Effector CD8-positive, alpha-beta T cell (primary cell): ENCODE measurements around the gene DDR2.
"Not testable (repeated sequence)": the region's sequence is repeated elsewhere in the genome, so short reads cannot be mapped to it uniquely, and the experiment has no call there.

Source experiments
- DNase-seq: peaks from one replicate; lab custom pipeline; 2025; lab: John Stamatoyannopoulos, UW

Gene DDR2

DNA sequence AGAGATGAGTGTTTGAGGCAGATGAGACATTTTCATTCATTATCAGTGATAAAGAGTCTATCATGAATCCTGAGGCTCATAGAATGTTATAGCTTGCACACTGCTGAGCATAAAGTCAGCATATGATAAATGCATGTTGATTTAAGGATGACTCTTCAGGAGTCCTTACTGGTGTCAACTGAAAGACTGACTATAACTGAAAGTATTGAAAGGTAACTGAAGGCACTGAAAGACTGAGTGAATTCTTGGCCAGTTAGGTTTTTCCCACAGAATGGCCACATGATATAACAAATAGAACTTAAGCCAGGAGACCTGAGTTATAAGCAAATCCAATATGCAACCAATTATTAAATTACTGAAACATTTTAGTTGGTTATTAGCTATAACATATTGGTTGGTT is 89.2 kb downstream of the DDR2 start:
- no peak for DNase-seq

DNA sequence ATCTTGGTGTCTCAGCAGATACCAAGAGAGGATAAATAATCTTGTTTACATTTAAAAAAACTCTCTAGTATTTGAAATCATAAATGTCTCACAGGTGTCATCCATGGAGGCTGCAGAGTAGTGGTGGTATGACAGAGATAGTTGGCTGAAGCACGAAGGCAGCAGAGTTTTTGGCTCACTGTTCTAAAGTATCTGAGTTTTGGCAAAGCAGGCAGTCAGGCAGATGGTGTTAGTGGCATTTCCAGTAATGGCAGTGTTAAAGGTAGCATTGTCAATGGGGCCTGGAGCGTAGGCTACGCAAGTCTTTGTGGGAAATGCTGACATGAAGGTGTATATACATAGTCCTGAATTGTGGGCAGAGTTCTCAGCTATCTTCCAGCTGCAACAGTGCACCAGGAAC is 89.8 kb downstream of the DDR2 start:
- DNase-seq: no peak

DNA sequence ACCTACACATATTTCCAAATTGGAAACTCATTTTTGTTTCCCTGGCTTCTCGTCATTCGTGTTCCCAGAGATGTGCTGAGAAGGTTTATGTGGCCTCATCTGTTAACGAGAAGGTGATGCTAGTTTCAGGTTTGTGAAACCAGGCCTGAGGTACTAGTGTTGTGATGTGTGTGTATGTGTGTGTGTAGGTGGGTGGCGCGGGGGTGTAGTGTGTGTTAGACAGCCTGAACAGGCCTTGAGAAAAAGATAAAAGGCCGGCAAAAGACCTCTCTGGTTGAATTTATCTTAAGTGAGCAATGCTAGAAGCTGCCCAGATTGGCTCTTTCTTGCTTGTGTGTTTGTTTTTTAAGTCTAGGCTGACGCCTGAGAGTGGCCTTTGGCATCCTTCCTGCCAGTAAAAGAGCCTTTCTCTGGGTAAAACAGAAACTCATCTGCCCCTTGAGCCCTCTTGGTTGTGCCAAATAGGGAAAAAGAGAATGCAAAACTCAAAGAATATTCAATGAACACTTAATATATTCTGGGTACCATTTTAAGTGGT is 92.4 kb downstream of the DDR2 start:
- DNase-seq: no peak

DNA sequence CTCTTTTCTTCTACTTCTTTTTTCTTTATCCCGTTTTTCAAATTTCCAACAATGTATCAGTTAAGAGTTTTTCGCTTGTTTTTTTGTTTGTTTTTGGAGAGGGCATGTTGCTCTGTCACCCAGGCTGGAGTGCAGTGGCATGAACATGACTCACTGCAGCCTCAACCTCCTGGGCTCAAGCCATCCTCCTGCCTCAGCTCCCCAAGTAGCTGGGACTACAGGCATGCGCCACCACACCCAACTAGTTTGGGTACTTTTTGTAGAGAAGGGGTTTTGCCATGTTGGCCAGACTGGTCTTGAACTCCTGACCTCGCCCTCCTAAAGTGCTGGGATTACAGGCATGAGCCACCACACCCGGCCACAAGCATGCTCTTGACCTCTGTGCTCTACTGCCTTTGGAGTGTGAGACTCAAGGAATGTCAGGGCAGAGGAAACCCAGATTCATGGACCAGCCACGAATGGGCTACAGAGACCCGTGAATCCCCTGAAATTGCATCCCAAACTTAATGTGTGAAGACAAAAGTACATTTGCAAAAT is 93.1 kb downstream of the DDR2 start:
- DNase-seq: no peak

DNA sequence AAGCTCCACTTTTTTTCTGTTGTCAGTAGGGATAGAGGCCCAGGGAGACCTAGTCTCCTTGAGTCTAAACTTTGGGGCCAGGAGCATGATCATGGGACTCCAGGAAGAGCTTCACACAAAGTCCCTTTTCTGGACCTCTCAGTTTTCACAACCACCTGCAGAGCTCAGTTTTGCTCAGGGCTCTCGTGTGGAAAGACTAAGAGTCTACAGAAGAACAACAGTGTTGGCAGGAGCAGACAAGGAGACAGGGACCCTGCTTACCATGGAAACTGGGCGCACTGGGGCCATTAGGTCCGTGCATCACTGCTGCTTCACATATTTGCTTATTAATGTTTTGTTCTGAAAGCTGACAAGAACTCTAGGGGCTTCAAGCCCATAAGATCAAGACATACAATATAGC is 94.3 kb downstream of the DDR2 start:
- DNase-seq: no peak

DNA sequence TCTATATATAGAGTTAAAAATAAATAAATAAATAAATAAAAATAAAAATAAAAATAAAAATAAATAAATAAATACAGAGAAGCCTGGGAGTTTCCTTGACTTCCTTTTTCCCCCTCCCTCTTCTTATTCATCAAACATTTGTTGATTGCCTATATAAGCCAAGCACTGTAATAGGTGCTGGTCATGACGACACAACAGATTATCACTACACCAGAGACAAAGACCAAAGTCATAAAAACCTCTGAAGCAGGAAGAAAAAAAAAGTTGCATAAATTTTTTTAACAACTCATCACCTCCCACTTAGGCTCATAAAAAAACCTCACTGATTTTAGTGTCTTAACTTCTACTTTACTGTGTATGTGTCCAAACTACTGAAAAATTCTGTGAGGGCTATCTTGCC is 95.2 kb downstream of the DDR2 start:
- not testable (repeated sequence) for DNase-seq

DNA sequence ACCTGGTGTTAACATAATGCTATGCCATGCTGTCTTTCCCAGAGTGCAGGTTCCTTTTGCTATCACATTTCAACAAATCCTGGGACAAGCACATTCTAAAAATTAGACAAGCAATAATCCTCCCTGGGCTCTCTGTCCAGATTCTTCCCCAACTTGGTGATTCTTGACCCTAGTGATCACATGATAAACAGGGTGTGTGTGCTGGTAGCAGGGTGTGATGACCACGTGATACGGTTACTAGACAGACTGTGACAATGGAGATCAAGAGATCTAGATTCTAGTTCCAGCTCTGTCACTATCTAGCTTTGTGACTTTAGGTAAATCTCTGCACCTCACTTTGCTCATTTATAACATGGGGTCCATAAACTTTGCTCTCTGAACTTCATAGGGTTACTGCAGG is 96.3 kb downstream of the DDR2 start:
- no peak for DNase-seq

DNA sequence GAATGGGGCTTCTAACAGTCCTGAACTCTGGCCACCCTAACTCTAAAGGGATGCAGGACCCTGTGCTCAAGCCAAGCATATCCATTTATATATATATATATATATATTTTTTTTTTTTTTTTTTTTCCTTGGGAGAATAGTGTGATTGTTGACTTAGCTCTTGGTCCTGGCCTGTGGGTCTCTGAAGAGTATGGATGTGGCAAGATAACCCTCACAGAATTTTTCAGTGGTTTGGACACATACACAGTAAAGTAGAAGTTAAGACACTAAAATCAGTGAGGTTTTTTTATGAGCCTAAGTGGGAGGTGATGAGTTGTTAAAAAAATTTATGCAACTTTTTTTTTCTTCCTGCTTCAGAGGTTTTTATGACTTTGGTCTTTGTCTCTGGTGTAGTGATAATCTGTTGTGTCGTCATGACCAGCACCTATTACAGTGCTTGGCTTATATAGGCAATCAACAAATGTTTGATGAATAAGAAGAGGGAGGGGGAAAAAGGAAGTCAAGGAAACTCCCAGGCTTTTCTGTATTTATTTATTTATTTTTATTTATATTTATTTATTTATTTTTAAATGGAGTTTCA is 97.0 kb downstream of the DDR2 start:
- DNase-seq: not testable (repeated sequence)

DNA sequence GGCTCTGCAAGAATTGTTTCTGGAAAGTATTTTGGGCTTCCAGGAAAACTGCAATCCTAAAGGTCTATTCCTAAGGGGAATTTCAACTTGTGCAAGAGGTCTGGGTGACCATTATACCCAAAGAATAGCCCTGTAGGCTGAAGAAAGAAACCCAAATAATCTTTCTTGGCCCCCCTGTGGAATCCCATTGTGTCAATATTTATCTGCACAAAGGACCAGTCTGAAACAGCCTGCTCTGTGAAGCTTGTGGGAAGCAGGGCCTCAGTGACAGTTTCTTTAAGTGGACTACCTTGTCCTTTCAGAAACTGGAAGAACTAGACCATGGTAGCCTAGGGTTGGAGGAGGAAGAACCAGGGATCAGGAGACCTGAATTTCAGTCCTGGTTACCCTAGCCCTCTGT is 99.8 kb downstream of the DDR2 start:
- DNase-seq: no peak

DNA sequence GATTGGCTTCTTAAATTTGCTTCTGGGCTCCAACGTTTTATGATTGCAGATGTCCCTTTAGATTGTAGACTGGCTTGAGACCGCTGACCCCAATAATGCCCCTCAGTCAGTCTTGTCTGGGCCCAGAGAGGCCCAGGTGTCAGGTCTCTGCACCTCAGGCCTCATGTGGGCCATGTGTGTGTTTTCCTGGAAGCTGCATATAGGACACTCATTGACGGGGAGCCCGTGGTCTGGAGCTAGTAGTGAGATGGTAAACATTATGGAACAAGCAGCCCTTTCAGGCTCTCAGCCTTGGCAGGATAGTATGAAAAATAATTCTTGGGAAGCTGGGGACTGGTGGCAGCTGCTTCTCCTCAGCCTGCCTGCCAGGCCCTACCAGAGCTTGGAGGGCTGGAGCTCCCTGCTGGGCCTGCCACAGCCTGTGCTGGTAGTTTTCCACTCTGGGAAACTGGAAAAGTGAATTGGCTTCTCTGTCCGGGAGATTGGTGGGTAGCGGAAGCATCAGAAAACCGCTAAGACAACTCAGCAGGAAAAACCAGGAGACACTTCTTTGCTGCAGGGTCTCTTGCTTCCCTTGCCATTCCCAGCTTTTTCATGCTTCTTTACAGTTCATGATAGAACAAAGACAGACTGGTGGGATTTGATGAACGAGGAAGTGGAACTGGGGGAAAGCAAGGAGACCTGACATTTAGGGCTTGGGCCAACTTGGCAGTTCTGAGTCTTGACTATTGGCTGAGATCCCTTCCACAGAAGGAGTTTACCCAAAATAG is 100.5 kb downstream of the DDR2 start:
- DNase-seq: no peak

DNA sequence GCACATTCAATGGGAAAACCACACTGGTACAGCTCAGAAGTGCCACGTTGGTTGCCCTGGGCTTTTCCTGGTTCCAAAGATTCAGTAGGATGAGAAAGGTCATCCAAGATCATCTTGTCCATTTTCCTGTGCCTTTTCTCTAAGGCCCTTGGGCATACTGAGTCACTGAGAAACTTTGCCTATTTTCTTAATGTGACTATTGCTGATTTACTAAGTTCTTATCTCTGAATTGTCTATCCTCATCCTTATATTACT is 101.0 kb downstream of the DDR2 start:
- no peak for DNase-seq

DNA sequence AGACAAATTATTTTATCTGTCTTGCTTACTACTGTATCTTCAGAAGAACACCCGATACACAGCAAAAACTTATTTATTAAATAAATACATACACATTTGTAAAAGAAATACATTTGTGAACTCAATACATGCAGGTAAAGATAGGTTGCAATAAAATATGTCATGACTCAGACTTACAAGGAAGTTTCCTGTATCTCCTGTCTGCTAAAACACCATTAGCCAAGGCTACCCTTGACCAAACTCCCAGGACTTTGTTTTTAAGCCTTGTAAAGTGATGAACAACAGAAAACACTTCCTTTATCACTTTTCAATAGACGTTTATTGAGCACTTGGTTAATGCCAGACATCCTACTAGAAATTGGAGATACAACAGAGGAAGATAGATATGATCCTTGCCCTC is 101.8 kb downstream of the DDR2 start:
- no peak for DNase-seq

DNA sequence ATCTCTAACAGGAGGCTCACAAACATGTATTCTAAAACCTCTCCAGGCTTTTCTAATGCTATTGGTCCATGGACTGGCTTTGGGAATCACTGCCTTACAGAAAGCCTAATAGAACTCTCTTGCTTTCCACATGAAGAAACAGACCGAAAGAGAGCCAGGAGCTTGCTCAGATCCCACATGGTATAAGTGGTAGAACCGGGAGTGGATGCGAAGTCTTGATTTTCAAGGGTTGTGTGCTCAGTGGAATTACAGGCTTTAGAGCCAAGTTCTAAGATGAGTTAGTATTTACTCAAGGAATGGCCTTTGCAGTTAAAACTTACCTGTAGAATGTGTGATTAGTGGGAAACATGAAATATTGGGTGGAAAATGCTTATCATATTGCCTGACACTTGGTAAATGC is 103.9 kb downstream of the DDR2 start:
- no peak for DNase-seq

DNA sequence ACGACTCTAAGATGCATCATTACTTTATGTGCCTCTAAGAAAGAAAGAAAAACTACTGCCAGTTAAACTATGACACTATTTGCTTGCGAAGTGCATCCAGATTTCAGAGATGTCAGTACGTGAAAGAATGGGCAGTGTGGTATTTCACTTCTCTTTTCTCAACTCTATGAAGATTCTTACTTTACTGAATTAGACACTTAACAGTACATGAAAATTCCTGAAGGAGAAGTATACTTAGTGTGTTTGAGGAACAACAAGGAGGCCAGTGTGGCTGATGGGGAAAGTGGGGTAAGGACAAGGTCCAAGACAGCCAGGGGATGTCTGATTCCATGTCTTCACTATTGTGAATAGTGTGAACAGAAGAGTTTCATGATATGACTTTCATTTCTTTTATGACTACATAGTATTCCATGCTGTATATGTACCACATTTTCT is 104.4 kb downstream of the DDR2 start:
- DNase-seq: no peak

DNA sequence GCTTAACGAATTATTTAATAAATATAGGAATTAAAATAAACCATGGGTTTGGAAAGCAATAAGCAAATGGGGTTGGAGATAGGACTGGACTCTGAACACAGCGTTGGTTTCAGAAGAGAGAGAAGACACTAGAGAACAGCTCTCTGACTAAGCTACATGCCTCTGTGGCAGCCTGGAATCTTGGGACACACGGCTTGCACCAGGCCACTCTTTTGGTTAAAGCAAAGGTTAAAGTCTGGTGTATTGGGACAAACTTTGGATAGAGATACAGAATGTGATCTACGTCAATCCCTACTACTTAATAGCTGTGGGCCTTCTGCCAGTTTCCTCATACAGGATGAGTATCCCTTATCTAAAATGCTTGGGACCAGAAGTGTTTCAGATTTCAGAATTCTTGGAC is 108.5 kb downstream of the DDR2 start:
- no peak for DNase-seq

DNA sequence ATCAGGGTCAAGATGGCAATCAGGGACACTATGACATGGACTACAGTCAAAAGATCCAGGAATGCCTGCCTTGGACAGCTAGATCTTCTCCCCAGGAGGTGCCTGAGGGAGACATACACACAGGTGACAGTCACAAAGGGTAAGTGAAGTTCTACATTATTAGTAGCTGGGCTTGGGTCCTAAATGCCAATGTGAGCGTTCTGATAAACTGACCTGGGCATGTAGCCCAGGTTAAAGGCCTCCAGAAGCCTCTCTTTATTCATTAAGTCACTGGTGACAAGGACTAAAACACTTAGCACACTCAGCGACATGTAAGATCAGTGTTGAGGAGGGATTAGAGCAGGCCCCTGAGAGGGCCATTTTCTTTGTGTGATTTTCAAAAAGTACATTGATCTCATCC is 109.3 kb downstream of the DDR2 start:
- no peak for DNase-seq

DNA sequence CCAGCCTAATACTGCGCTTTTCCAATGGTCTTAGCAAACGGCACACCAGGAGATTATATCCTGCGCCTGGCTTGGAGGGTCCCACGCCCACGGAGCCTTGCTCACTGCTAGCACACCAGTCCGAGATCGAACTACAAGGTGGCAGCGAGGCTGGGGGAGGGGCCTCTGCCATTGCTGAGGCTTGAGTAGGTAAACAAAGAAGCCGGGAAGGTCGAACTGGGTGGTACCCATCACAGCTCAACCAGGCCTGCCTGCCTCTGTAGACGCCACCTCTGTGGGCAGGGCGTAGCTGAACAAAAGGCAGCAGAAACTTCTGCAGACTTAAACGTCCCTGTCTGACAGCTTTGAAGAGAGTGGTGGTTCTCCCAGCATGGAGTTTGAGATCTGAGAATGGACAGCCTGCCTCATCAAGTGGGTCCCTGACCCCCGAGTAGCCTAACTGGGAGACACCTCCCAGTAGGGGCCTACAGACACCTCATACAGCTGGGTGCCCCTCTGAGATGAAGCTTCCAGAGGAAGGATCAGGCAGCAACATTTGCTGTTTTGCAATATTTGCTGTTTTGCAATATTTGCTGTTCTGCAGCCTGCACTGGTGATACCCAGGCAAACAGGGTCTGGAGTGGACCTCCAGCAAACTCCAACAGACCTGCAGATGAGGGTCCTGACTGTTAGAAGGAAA is 114.1 kb downstream of the DDR2 start:
- DNase-seq: not testable (repeated sequence)

DNA sequence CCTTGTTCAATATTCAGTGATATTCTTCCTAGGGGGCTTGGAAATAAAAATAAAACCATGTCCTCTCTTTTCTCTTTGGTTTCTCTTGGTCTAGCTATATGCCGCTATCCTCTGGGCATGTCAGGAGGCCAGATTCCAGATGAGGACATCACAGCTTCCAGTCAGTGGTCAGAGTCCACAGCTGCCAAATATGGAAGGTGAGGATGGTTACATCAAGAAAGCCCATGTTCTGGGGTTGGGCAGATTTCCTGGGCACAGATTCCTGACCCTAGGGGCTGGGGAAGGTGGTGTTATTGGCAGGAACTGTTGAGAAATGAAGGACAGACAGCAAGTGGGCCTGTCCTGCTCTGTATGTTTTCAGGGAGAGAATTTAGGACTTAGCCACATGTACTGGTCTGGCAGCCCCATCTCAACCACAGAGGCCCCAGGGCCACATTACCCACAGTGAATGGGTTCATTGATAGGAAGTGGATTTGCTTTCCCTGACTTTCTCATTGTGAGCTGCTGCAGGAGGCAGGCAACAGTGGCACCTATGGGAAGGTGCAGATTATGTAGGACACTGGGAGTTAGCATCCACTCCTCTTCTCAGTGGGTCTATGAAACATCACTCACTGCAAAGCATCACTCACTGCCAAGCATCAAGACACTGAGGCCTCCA is 120.9 kb downstream of the DDR2 start:
- DNase-seq: no peak

DNA sequence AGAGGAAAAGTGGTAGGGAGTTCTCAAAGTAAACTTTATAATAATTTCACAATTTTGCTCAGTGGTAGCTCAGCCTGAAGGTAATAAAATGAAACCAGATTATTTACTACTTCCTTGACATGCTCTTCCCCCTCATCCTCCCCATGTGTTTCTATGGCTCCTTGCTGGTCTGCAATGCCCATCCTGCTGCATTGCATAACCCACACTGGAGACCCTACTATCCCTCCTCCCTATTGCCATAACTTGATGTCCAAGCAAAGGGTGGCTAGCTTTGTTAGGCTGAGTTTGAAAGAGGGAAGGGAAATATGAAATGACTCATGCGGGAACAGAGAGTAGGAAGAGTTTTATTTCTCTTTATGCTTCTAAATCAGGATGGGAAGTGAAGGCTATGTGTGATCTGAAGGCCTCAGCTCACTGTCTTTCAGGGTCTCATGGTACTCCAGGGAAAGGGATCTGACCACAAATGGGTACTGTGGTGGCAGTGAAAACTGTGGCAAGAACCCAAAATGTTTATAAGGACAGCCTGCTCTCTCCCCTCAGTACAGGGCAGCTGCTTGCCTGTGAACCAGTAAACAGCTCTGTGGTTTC is 121.8 kb downstream of the DDR2 start:
- no peak for DNase-seq

DNA sequence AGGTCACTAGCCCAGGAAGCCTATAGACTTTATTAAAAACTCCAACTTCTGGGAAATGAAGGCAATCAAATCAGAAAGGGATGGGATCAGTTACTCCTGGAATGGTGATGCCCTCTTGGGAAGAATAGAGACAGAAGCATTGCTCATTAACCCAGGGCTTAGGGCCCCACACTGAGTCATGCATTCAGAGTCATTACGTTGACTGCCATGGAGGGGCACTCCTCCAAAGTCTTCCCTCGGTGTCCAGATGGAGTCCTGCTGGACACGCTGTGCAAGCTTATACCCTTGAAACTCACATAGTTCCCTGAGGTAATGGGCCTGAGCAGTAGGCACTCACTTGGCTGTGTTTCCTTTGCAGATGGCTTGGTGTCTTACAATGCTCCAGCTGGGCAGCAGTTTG is 123.0 kb downstream of the DDR2 start:
- DNase-seq: no peak

DNA sequence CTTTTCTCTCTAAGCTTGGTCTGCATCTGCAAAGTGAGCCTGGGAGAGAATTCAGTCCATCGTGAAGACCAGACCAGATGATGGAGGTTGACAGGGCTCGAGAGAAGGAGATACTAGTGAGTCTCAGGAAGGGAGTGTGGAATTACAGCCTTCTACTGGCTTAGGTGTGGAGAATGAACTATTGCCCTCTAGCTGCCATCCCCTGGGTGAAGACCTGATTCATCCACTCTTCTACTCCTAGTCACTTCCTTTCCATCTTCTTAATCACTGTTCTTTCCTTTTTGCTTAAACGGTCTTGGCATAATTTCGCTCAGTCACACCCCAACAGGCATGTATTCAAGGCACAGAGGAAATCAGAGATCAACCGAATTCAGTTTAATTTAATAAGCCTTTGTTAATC is 124.3 kb downstream of the DDR2 start:
- DNase-seq: no peak

DNA sequence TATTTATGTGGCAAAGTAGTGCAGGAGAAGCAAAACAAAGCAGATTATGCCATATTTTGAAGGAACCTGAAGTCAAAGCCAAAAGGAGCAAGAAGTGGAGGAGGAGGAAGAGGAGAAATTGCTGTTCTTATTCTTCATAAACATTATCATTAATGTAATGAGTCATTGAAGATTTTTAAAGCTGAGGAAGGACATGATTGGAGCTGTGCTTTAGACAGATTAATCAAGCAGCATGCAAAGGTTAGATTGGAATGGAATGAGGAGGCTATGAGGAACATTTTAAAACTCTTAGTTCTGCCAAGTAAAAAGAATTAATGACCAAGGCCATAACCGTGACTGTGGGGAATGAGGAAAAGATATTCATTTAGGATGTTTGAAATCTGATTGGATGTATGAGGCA is 125.2 kb downstream of the DDR2 start:
- no peak for DNase-seq
